Measurements from ENCODE around the gene NUAK1.

DNA sequence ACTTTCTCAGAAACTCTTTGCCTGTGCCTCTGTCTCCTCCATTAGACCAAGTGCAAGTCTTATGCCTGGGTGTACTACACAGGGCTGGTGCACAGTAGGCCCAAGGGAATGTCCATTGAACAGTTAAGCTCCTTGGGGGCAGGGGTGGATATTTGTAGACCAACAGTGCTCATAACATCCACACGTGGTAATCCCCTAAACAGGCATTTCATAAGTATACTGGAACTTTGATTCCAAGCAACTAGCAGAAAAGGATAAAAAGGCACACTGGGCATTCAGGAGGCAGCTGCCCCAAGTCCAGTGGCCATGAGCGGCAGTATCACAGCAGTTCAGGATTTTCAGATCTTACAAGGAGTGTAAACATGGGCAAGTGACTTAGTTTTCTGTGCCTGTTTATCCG lies 16.8 kb downstream of the NUAK1 start:
- TF ChIP-seq, protein P1, sequence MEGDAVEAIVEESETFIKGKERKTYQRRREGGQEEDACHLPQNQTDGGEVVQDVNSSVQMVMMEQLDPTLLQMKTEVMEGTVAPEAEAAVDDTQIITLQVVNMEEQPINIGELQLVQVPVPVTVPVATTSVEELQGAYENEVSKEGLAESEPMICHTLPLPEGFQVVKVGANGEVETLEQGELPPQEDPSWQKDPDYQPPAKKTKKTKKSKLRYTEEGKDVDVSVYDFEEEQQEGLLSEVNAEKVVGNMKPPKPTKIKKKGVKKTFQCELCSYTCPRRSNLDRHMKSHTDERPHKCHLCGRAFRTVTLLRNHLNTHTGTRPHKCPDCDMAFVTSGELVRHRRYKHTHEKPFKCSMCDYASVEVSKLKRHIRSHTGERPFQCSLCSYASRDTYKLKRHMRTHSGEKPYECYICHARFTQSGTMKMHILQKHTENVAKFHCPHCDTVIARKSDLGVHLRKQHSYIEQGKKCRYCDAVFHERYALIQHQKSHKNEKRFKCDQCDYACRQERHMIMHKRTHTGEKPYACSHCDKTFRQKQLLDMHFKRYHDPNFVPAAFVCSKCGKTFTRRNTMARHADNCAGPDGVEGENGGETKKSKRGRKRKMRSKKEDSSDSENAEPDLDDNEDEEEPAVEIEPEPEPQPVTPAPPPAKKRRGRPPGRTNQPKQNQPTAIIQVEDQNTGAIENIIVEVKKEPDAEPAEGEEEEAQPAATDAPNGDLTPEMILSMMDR (conservative IDR thresholded peaks at IDR 0.05; ENCODE audit: low read depth, low read length) = no peak
- no peak for TF ChIP-seq EZH2 (IDR thresholded peaks at IDR 0.05; ENCODE audit: borderline replicate concordance, low read depth, low read length, poor library complexity, severe bottlenecking)
